Fibroblast of pulmonary artery (primary cell): ENCODE measurements around the gene SUPT3H.

Experiments used
- DNase-seq: peaks from one replicate; pipeline ENCODE4 v3.0.0-alpha.2; 2010; ENCODE audit warnings: low read depth
- H3K4me3 ChIP-seq: replicated peaks from 2 replicates; pipeline ENCODE4 v1.5.1; 2011; ENCODE audit warnings: low read depth, mild to moderate bottlenecking, control low read depth, low read length, moderate library complexity
- TF ChIP-seq, protein P1 (sequence below): IDR thresholded peaks from 2 replicates; pipeline ENCODE4 v1.5.1; 2011; ENCODE audit warnings: mild to moderate bottlenecking, control low read depth, low read length, inconsistent platforms; ENCODE audit errors: missing control alignments

Gene SUPT3H

GRCh38 chr6:44942798-44943197, 434.9 kb downstream of the SUPT3H start:
- DNase-seq, result no peak
- TF ChIP-seq, protein P1, sequence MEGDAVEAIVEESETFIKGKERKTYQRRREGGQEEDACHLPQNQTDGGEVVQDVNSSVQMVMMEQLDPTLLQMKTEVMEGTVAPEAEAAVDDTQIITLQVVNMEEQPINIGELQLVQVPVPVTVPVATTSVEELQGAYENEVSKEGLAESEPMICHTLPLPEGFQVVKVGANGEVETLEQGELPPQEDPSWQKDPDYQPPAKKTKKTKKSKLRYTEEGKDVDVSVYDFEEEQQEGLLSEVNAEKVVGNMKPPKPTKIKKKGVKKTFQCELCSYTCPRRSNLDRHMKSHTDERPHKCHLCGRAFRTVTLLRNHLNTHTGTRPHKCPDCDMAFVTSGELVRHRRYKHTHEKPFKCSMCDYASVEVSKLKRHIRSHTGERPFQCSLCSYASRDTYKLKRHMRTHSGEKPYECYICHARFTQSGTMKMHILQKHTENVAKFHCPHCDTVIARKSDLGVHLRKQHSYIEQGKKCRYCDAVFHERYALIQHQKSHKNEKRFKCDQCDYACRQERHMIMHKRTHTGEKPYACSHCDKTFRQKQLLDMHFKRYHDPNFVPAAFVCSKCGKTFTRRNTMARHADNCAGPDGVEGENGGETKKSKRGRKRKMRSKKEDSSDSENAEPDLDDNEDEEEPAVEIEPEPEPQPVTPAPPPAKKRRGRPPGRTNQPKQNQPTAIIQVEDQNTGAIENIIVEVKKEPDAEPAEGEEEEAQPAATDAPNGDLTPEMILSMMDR, result no peak
- H3K4me3 ChIP-seq, result no peak overlapping the region

DNA sequence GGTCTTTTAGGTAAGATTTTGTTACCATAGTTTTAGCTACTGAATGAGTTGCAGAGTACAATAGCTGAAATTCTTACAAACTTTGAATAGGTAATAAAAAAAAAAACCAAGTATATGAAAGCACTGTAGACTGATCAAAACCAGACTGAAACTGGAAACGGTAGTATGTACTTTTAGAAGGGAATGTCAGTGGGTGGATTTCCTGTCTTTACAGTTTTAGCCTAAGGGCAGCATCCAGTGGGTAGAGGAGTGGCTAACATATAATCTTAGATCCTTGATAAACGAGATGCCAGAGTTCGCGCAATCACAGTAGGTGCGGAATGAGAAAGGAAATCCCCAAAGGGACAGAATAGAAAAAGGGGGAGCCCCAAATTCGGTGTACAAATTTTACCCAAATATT, 435.5 kb downstream of the SUPT3H start:
- DNase-seq, result no peak
- no peak overlapping the region for H3K4me3 ChIP-seq
- TF ChIP-seq, protein P1, result no peak

DNA sequence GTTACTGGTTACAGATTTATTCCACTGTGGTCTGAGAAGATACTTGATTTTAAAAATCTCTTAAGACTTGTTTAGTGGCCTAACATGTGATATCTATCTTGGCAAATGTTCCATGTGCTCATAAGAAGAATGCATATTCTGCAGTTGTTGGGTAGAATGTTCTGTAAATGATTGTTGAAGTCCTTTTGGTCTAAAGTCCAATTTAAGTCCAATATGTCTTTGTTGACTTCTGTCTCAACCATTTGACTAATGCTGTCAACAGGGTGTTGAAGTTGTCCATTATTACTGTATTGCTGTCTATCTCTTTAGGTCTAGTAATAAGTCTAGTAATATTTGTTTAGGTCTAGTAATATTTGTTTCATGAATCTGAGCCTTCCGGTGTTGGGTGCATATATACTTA, 437.4 kb downstream of the SUPT3H start:
- H3K4me3 ChIP-seq, result no peak overlapping the region
- DNase-seq, result no peak
- TF ChIP-seq, protein P1, result no peak

GRCh38 chr6:44935693-44936300, 441.9 kb downstream of the SUPT3H start:
- DNase-seq, result no peak
- H3K4me3 ChIP-seq, result no peak overlapping the region

GRCh38 chr6:44933108-44933507, 444.6 kb downstream of the SUPT3H start:
- TF ChIP-seq, protein P1, result no peak
- H3K4me3 ChIP-seq, result no peak overlapping the region
- no peak for DNase-seq

More at GRCh38 chr6:44935693-44936300, 441.9 kb downstream of the SUPT3H start:
- TF ChIP-seq, protein P1, result no peak

GRCh38 chr6:44932651-44933091, 445.1 kb downstream of the SUPT3H start:
- H3K4me3 ChIP-seq, result no peak overlapping the region
- DNase-seq, result no peak
- TF ChIP-seq, protein P1, result no peak

DNA sequence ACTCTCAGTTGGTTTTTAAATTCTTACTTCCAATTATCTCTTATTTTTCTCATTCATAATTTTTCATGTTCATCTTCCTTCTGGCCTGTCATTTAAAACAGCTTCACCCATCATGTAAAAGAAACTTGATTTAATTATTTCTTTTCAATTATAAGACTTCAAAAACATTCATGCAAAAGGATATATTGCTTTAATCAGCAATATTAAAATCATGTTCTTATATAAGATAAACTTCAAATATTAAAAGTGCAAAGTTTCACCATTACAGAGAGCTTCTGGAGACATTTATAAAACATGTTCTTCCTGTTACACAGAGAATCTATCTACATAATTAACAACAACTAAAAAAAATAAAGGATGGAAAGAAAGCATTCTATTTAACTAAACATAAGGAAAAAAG, 446.3 kb downstream of the SUPT3H start:
- H3K4me3 ChIP-seq, result no peak overlapping the region
- TF ChIP-seq, protein P1, result no peak
- no peak for DNase-seq
